Endothelial cell of umbilical vein (primary cell): ENCODE results near the gene KASH5.
"Not testable (repeated sequence)": the region's sequence is repeated elsewhere in the genome, so short reads cannot be mapped to it uniquely, and the experiment has no call there.

Experiments used
- EZH2 ChIP-seq: IDR thresholded peaks from 2 replicates; pipeline ENCODE4 v1.6.1; 2012; ENCODE audit warnings: borderline replicate concordance, low read depth, mild to moderate bottlenecking, moderate library complexity, low read length, inconsistent platforms; ENCODE audit not compliant: severe bottlenecking
- JUN ChIP-seq: IDR thresholded peaks from 2 replicates; pipeline ENCODE4 v1.6.1; 2011; ENCODE audit warnings: borderline replicate concordance, low read depth; ENCODE audit not compliant: insufficient read length, insufficient read depth
- POLR2A ChIP-seq: IDR thresholded peaks from 2 replicates; pipeline ENCODE4 v1.6.1; 2012; ENCODE audit warnings: low read depth, mild to moderate bottlenecking, control low read depth, low read length
- TF ChIP-seq, protein P1 (sequence below), 2 donors: IDR thresholded peaks; 1 replicate in 1 of 2; 2 replicates in 1 of 2; pipeline ENCODE4 v1.5.1; 2011; ENCODE audit warnings: low read length in 2 of 2, mild to moderate bottlenecking in 2 of 2, moderate library complexity in 2 of 2, control low read depth in 1 of 2, inconsistent platforms in 1 of 2, low read depth in 1 of 2; ENCODE audit not compliant: insufficient read depth in 1 of 2; ENCODE audit errors: extremely low read depth in 1 of 2

DNA sequence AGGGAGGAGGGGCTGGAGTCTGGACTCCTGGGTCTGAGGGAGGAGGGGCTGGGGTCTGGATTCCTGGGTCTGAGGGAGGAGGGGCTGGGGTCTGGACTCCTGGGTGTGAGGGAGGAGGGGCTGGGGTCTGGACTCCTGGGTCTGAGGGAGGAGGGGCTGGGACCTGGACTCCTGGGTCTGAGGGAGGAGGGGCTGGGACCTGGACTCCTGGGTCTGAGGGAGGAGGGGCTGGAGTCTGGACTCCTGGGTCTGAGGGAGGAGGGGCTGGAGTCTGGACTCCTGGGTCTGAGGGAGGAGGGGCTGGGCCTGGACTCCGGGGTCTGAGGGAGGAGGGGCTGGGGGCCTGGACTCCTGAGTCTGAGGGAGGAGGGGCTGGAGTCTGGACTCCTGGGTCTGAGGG, 73.1 kb downstream of the KASH5 start:
- TF ChIP-seq, protein P1, sequence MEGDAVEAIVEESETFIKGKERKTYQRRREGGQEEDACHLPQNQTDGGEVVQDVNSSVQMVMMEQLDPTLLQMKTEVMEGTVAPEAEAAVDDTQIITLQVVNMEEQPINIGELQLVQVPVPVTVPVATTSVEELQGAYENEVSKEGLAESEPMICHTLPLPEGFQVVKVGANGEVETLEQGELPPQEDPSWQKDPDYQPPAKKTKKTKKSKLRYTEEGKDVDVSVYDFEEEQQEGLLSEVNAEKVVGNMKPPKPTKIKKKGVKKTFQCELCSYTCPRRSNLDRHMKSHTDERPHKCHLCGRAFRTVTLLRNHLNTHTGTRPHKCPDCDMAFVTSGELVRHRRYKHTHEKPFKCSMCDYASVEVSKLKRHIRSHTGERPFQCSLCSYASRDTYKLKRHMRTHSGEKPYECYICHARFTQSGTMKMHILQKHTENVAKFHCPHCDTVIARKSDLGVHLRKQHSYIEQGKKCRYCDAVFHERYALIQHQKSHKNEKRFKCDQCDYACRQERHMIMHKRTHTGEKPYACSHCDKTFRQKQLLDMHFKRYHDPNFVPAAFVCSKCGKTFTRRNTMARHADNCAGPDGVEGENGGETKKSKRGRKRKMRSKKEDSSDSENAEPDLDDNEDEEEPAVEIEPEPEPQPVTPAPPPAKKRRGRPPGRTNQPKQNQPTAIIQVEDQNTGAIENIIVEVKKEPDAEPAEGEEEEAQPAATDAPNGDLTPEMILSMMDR (IDR thresholded peaks at IDR 0.05; ENCODE audit: extremely low read depth in 1 of 2, insufficient read depth in 1 of 2, low read depth in 1 of 2, low read length in 2 of 2) = not testable (repeated sequence)
- TF ChIP-seq EZH2, POLR2A, JUN: not testable (repeated sequence)
